A549 (cell line): ENCODE data around the gene CSGALNACT2.

Source experiments
- BHLHE40 ChIP-seq: IDR thresholded peaks from 2 replicates; pipeline ENCODE4 v1.6.1; 2012; ENCODE audit warnings: low read depth, low read length, inconsistent platforms
- CBX8 ChIP-seq: fragments of 200-600 bp; sonication (generic); IDR thresholded peaks from 2 replicates; pipeline ENCODE4 v1.6.1; 2016
- FOSL2 ChIP-seq, 2 experiments: fragments of 450-650 bp in 1 of 2; fragments of >200 bp in 1 of 2; sonication (Bioruptor Twin) in 1 of 2; formaldehyde crosslinking; IDR thresholded peaks; 2 replicates each; pipeline versions ENCODE4 v1.5.0 to v1.6.1; 2016 to 2020; ENCODE audit warnings: mild to moderate bottlenecking in 1 of 2, moderate library complexity in 1 of 2
- FOXS1 ChIP-seq: fragments of 250-450 bp; sonication (Bioruptor Pico); IDR thresholded peaks from 2 replicates; pipeline ENCODE4 v1.5.0; 2020; ENCODE audit warnings: mild to moderate bottlenecking, moderate library complexity
- HDAC2 ChIP-seq: fragments of 200-600 bp; sonication (generic); IDR thresholded peaks from 2 replicates; pipeline ENCODE4 v1.6.1; 2016
- NR3C1 ChIP-seq: fragments of >200 bp; sonication (Bioruptor Twin); formaldehyde crosslinking; IDR thresholded peaks from 3 replicates; pipeline ENCODE4 v1.6.1; 2017
- POLR2A ChIP-seq: IDR thresholded peaks from 2 replicates; pipeline ENCODE4 v1.6.1; 2012; ENCODE audit warnings: mild to moderate bottlenecking, low read length
- RAD21 ChIP-seq, 2 experiments: fragments of >200 bp in 1 of 2; sonication (Bioruptor Twin) in 1 of 2; formaldehyde crosslinking in 1 of 2; IDR thresholded peaks in 1 of 2; conservative IDR thresholded peaks in 1 of 2; 2 replicates in 1 of 2; 3 replicates in 1 of 2; pipeline ENCODE4 v1.6.1; 2012 to 2018; ENCODE audit warnings: inconsistent platforms in 1 of 2
- RARB ChIP-seq: fragments of 250-450 bp; sonication (Bioruptor Pico); IDR thresholded peaks from 2 replicates; pipeline ENCODE4 v1.8.0; 2021; ENCODE audit warnings: mild to moderate bottlenecking, moderate library complexity
- SMC3 ChIP-seq: fragments of >200 bp; sonication (Bioruptor Twin); formaldehyde crosslinking; IDR thresholded peaks from 3 replicates; pipeline ENCODE4 v1.6.1; 2018; ENCODE audit warnings: inconsistent platforms
- TP53 ChIP-seq: fragments of 250-450 bp; sonication (Bioruptor Pico); IDR thresholded peaks from 2 replicates; pipeline ENCODE4 v1.5.0; 2021; ENCODE audit warnings: mild to moderate bottlenecking, moderate library complexity
- ZFP36 ChIP-seq: fragments of 450-650 bp; IDR thresholded peaks from 2 replicates; pipeline ENCODE4 v1.6.1; 2014; ENCODE audit warnings: borderline replicate concordance; ENCODE audit not compliant: partially characterized antibody
- TF ChIP-seq, protein P1 (sequence below): fragments of >200 bp; sonication (Bioruptor Twin); formaldehyde crosslinking; IDR thresholded peaks from 3 replicates; pipeline ENCODE4 v1.5.1; 2016
- TF ChIP-seq, protein P2 (sequence below): IDR thresholded peaks from 2 replicates; pipeline ENCODE4 v1.6.1; 2012

GRCh38 chr10:43153901-43154300, 15.7 kb downstream of the CSGALNACT2 start:
- no peak for TF ChIP-seq RAD21 (conservative IDR thresholded peaks at IDR 0.05 in 1 of 2, IDR thresholded peaks at IDR 0.05 in 1 of 2)
- TF ChIP-seq, protein P1, sequence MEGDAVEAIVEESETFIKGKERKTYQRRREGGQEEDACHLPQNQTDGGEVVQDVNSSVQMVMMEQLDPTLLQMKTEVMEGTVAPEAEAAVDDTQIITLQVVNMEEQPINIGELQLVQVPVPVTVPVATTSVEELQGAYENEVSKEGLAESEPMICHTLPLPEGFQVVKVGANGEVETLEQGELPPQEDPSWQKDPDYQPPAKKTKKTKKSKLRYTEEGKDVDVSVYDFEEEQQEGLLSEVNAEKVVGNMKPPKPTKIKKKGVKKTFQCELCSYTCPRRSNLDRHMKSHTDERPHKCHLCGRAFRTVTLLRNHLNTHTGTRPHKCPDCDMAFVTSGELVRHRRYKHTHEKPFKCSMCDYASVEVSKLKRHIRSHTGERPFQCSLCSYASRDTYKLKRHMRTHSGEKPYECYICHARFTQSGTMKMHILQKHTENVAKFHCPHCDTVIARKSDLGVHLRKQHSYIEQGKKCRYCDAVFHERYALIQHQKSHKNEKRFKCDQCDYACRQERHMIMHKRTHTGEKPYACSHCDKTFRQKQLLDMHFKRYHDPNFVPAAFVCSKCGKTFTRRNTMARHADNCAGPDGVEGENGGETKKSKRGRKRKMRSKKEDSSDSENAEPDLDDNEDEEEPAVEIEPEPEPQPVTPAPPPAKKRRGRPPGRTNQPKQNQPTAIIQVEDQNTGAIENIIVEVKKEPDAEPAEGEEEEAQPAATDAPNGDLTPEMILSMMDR: no peak
- no peak for TF ChIP-seq CBX8
- no peak for TF ChIP-seq RARB
- TF ChIP-seq NR3C1: no peak
- no peak for TF ChIP-seq TP53 (CRISPR knock-in tag)
- TF ChIP-seq HDAC2: no peak
- no peak for TF ChIP-seq ZFP36
- no peak for TF ChIP-seq FOXS1 (CRISPR knock-in tag)
- TF ChIP-seq SMC3: no peak
- TF ChIP-seq, protein P2, sequence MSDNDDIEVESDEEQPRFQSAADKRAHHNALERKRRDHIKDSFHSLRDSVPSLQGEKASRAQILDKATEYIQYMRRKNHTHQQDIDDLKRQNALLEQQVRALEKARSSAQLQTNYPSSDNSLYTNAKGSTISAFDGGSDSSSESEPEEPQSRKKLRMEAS: no peak
- no peak for TF ChIP-seq POLR2A
- TF ChIP-seq BHLHE40: no peak
- TF ChIP-seq FOSL2 (IDR thresholded peaks at IDR 0.05): no peak
- TF ChIP-seq FOSL2 (CRISPR knock-in tag; IDR thresholded peaks at IDR 0.05): no peak
